ENCODE measurements around the gene AGER.

- TF ChIP-seq POLR2A (IDR thresholded peaks at IDR 0.05; ENCODE audit: low read depth, low read length) (no peak), CTCF (IDR thresholded peaks at IDR 0.05; ENCODE audit: extremely low read depth in 1 of 2, insufficient read depth in 1 of 2, low read depth in 1 of 2, low read length in 2 of 2) (no peak)
Observed at GRCh38 chr6:32226434-32226833, 42.4 kb upstream of the AGER start.

Data from endothelial cell of umbilical vein (primary cell).